HEK293 (cell line): ENCODE measurements around the gene ALG10.

Source experiments
- HOXC10 ChIP-seq: sonication (generic); formaldehyde crosslinking; IDR thresholded peaks from 2 replicates; pipeline ENCODE4 v1.8.1; 2023; ENCODE audit warnings: mild to moderate bottlenecking, missing genetic modification reagents
- KLF10 ChIP-seq: fragments of 450-650 bp; IDR thresholded peaks from 2 replicates; pipeline ENCODE4 v1.5.1; 2018; ENCODE audit warnings: missing biosample characterization, mild to moderate bottlenecking, missing genetic modification characterization
- YY1 ChIP-seq: fragments of 450-650 bp; formaldehyde crosslinking; IDR thresholded peaks from 2 replicates; pipeline ENCODE4 v1.5.1; 2018; ENCODE audit warnings: missing biosample characterization, missing genetic modification characterization
- ZNF121 ChIP-seq: fragments of 450-650 bp; formaldehyde crosslinking; IDR thresholded peaks from 2 replicates; pipeline ENCODE4 v1.5.1; 2016; ENCODE audit warnings: missing biosample characterization, missing genetic modification characterization
- ZNF175 ChIP-seq: fragments of 450-650 bp; formaldehyde crosslinking; IDR thresholded peaks from 2 replicates; pipeline ENCODE4 v1.5.1; 2016; ENCODE audit warnings: missing biosample characterization, missing genetic modification characterization
- ZNF274 ChIP-seq, 2 experiments: fragments of 200-500 bp in 1 of 2; fragments of 450-650 bp in 1 of 2; sonication (Bioruptor generic) in 1 of 2; formaldehyde crosslinking in 1 of 2; IDR thresholded peaks; 2 replicates each; pipeline versions ENCODE4 v1.5.1 to v1.6.1; 2014 to 2016; ENCODE audit warnings: borderline replicate concordance in 1 of 2, inconsistent platforms in 1 of 2, low read length in 1 of 2, missing biosample characterization in 1 of 2, missing genetic modification characterization in 1 of 2
- ZNF302 ChIP-seq: fragments of 450-650 bp; formaldehyde crosslinking; IDR thresholded peaks from 2 replicates; pipeline ENCODE4 v1.5.1; 2016; ENCODE audit warnings: missing biosample characterization, missing genetic modification characterization, low read depth
- ZNF335 ChIP-seq: fragments of 450-650 bp; formaldehyde crosslinking; conservative IDR thresholded peaks from 2 replicates; pipeline ENCODE4 v1.5.1; 2016; ENCODE audit warnings: missing biosample characterization, missing genetic modification characterization
- ZNF639 ChIP-seq: fragments of 450-650 bp; formaldehyde crosslinking; IDR thresholded peaks from 2 replicates; pipeline ENCODE4 v1.5.1; 2016; ENCODE audit warnings: missing biosample characterization, missing genetic modification characterization
- ZNF747 ChIP-seq: fragments of 450-650 bp; formaldehyde crosslinking; IDR thresholded peaks from 2 replicates; pipeline ENCODE4 v1.5.1; 2016; ENCODE audit warnings: missing biosample characterization, missing genetic modification characterization
- ZSCAN5A ChIP-seq: fragments of 450-650 bp; formaldehyde crosslinking; IDR thresholded peaks from 2 replicates; pipeline ENCODE4 v1.5.1; 2016; ENCODE audit warnings: missing biosample characterization, missing genetic modification characterization

- no peak for TF ChIP-seq ZNF175 (tag by site-specific recombination)
- no peak for TF ChIP-seq ZNF639 (tag by site-specific recombination)
- no peak for TF ChIP-seq ZNF121
- TF ChIP-seq KLF10 (tag by site-specific recombination): no peak
- TF ChIP-seq ZNF274 (IDR thresholded peaks at IDR 0.05; ENCODE audit: low read length): no peak
- no peak for TF ChIP-seq ZNF274 (tag by site-specific recombination; IDR thresholded peaks at IDR 0.05; ENCODE audit: borderline replicate concordance)
- no peak for TF ChIP-seq YY1 (tag by site-specific recombination)
- no peak for TF ChIP-seq ZNF747
- no peak for TF ChIP-seq HOXC10 (CRISPR knock-in tag)
- no peak for TF ChIP-seq ZSCAN5A
- TF ChIP-seq ZNF302 (tag by site-specific recombination): no peak
- TF ChIP-seq ZNF335: no peak
Observed at GRCh38 chr12:34016361-34016760, 5.9 kb upstream of the ALG10 start.
